HG03103 (cell line): ENCODE measurements around the gene ACTG1.
"Not testable (repeated sequence)": the region's sequence is repeated elsewhere in the genome, so short reads cannot be mapped to it uniquely, and the experiment has no call there.

Experiments
- ATAC-seq: cut with Tn5 transposase; IDR thresholded peaks from one replicate; pipeline ENCODE4 v1.9.1; 2021; ENCODE audit warnings: low read depth; ENCODE audit not compliant: unreplicated experiment

ACTG1 gene

GRCh38 chr17:81533339-81534141, 20.9 kb upstream of the ACTG1 start:
- ATAC-seq: no peak

GRCh38 chr17:81532490-81533287, 20.1 kb upstream of the ACTG1 start:
- ATAC-seq: no peak

- not testable (repeated sequence) for ATAC-seq
Measured at GRCh38 chr17:81531998-81532404, 19.4 kb upstream of the ACTG1 start.

GRCh38 chr17:81531013-81531412, 18.4 kb upstream of the ACTG1 start:
- ATAC-seq: not testable (repeated sequence)

- ATAC-seq: no peak
Measured at GRCh38 chr17:81529437-81529803, 16.8 kb upstream of the ACTG1 start.

GRCh38 chr17:81528651-81529436, 16.2 kb upstream of the ACTG1 start:
- no peak for ATAC-seq

- no peak for ATAC-seq
Measured at GRCh38 chr17:81528384-81528650, 15.7 kb upstream of the ACTG1 start.

GRCh38 chr17:81527591-81528383, 15.2 kb upstream of the ACTG1 start, which contains the start of gene FSCN2:
FSCN2 (plus strand) TSS chr17:81528377; CDS start chr17:81528532, 155 bp downstream.
- ATAC-seq: no peak

GRCh38 chr17:81526662-81527571, 14.3 kb upstream of the ACTG1 start:
- ATAC-seq: no peak

- ATAC-seq: no peak
Measured at GRCh38 chr17:81524865-81525159, 12.2 kb upstream of the ACTG1 start.

- ATAC-seq: no peak
Measured at GRCh38 chr17:81524039-81524864, 11.7 kb upstream of the ACTG1 start.

GRCh38 chr17:81523402-81524038, 10.9 kb upstream of the ACTG1 start:
- ATAC-seq: no peak

- no peak for ATAC-seq
Measured at GRCh38 chr17:81522491-81523401, 10.1 kb upstream of the ACTG1 start.

GRCh38 chr17:81520021-81520901, 7.7 kb upstream of the ACTG1 start:
- no peak for ATAC-seq

GRCh38 chr17:81519284-81520020, 6.9 kb upstream of the ACTG1 start:
- no peak for ATAC-seq
